ENCODE measurements around the gene SPDL1. TPM values are rescaled to one million over a fixed set of nuclear protein-coding genes. Genes with fewer than 3 reads are reported as not detected.

The SPDL1 gene
- total RNA-seq, 1 donor: 3.7 TPM

Other genes with a start within 250 kb of the SPDL1 start
- gene DOCK2, start 53.5 kb downstream of the SPDL1 start, total RNA-seq: 244 TPM